Neural progenitor cell (in vitro differentiated cells): ENCODE measurements around the gene NEURL1.

Experiments used
- CTCF ChIP-seq: fragments of 200-600 bp; sonication (generic); IDR thresholded peaks from 2 replicates; pipeline ENCODE4 v1.5.1; 2017; ENCODE audit warnings: antibody characterized with exemption, mild to moderate bottlenecking
- EZH2 ChIP-seq: fragments of 200-600 bp; sonication (generic); IDR thresholded peaks from 2 replicates; pipeline ENCODE4 v1.6.1; 2017; ENCODE audit warnings: antibody characterized with exemption, mild to moderate bottlenecking, moderate library complexity

- no peak for TF ChIP-seq EZH2
- no peak for TF ChIP-seq CTCF
These were observed 95.6 kb downstream of the NEURL1 start for GRCh38 chr10:103589074-103589630.
